ENCODE data around the gene MAGT1.
"Not testable (repeated sequence)": the region's sequence is repeated elsewhere in the genome, so short reads cannot be mapped to it uniquely, and the experiment has no call there.

MAGT1 gene

GRCh38 chrX:77831544-77831943, 63.7 kb downstream of the MAGT1 start:
- DNase-seq (ENCODE audit: low read depth in 2 of 2), result not testable (repeated sequence)

GRCh38 chrX:77821989-77822388, 73.2 kb downstream of the MAGT1 start:
- DNase-seq (ENCODE audit: low read depth in 2 of 2), result not testable (repeated sequence)

GRCh38 chrX:77820091-77820727, 75.0 kb downstream of the MAGT1 start:
- DNase-seq (ENCODE audit: low read depth in 2 of 2), result no peak

GRCh38 chrX:77814210-77814609, 81.0 kb downstream of the MAGT1 start:
- DNase-seq (ENCODE audit: low read depth in 2 of 2), result no peak

GRCh38 chrX:77802201-77802600, 93.0 kb downstream of the MAGT1 start:
- no peak for DNase-seq (ENCODE audit: low read depth in 2 of 2)

GRCh38 chrX:77795124-77795523, 100.1 kb downstream of the MAGT1 start:
- no peak for DNase-seq (ENCODE audit: low read depth in 2 of 2)

- no peak for DNase-seq (ENCODE audit: low read depth in 2 of 2)
Measured at GRCh38 chrX:77793946-77794345, 101.3 kb downstream of the MAGT1 start.

GRCh38 chrX:77788050-77788449, 107.2 kb downstream of the MAGT1 start:
- no peak for DNase-seq (ENCODE audit: low read depth in 2 of 2)

GRCh38 chrX:77786365-77786680, 108.9 kb downstream of the MAGT1 start:
- DNase-seq (ENCODE audit: low read depth in 2 of 2), result no peak

GRCh38 chrX:77785486-77786364, 109.5 kb downstream of the MAGT1 start, which contains the start of gene ATRX:
TSS of gene ATRX (minus strand) at chrX:77786216. CDS start at chrX:77786001, 215 bp downstream.
- DNase-seq (ENCODE audit: low read depth in 2 of 2), result peak; percentile 48 to 58

- no peak for DNase-seq (ENCODE audit: low read depth in 2 of 2)
Measured at GRCh38 chrX:77779695-77780094, 115.5 kb downstream of the MAGT1 start.

GRCh38 chrX:77776659-77777058, 118.6 kb downstream of the MAGT1 start:
- DNase-seq (ENCODE audit: low read depth in 2 of 2), result no peak

All from stimulated activated CD8-positive, alpha-beta memory T cell treated with anti-CD3 and anti-CD28 coated beads, Interleukin-15, amount 100 ng/mL, for 4 hours (primary cell).